Measurements from ENCODE around the gene EYA3.

DNA sequence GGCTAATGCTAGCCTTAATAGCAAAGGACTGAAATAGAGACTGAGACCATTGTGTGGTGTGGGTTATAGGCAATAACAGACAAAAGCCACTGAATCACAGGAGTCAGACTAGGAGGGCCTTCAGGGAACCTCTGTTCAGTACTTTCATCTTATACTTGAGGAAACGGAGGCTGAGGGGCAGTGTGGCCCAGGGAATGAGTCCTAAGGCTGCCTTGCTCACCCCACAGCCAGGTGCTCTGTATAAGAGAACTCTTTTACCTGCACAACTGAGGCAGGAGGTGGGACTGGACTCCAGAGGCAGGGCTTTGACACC, 150.9 kb downstream of the EYA3 start:
- TF ChIP-seq GATA3 (IDR thresholded peaks at IDR 0.05; ENCODE audit: low read depth, low read length) = no peak
- TF ChIP-seq GATA2 (IDR thresholded peaks at IDR 0.05; ENCODE audit: low read depth, low read length) = no peak
